Activated CD4-positive, alpha-beta T cell treated with anti-CD3 and anti-CD28 coated beads, Interleukin-2, Interleukin-6, amounts not matched to agents 100 ng/mL and 50 ng/mL, durations not matched to agents 16 hours and 8 hours (primary cell): ENCODE data around the gene ZNF385B.

ENCODE experiments used
- DNase-seq: peaks from one replicate; pipeline ENCODE4 v3.0.0-alpha.2; 2020

ZNF385B gene

GRCh38 chr2:179574061-179574519 lies 287.3 kb downstream of the ZNF385B start:
- DNase-seq: no peak

- no peak for DNase-seq
These were observed 288.9 kb downstream of the ZNF385B start for GRCh38 chr2:179572544-179572943.

GRCh38 chr2:179571721-179572120 lies 289.7 kb downstream of the ZNF385B start:
- no peak for DNase-seq

GRCh38 chr2:179571252-179571651 lies 290.2 kb downstream of the ZNF385B start:
- DNase-seq: no peak

- no peak for DNase-seq
These were observed 291.6 kb downstream of the ZNF385B start for GRCh38 chr2:179569831-179570233.

GRCh38 chr2:179565807-179566206 lies 295.6 kb downstream of the ZNF385B start:
- no peak for DNase-seq

GRCh38 chr2:179562330-179562885 lies 299.0 kb downstream of the ZNF385B start:
- DNase-seq: no peak

GRCh38 chr2:179561702-179562101 lies 299.7 kb downstream of the ZNF385B start:
- no peak for DNase-seq

- no peak for DNase-seq
These were observed 301.1 kb downstream of the ZNF385B start for GRCh38 chr2:179560257-179560735.

GRCh38 chr2:179559108-179559806 lies 302.2 kb downstream of the ZNF385B start:
- no peak for DNase-seq

- DNase-seq: no peak
These were observed 303.1 kb downstream of the ZNF385B start for GRCh38 chr2:179558010-179558934.

- DNase-seq: no peak
These were observed 305.0 kb downstream of the ZNF385B start for GRCh38 chr2:179556425-179556824.

GRCh38 chr2:179555691-179556283 lies 305.6 kb downstream of the ZNF385B start:
- DNase-seq: no peak

GRCh38 chr2:179554639-179555386 lies 306.6 kb downstream of the ZNF385B start:
- no peak for DNase-seq

- no peak for DNase-seq
These were observed 308.0 kb downstream of the ZNF385B start for GRCh38 chr2:179553382-179553781.

GRCh38 chr2:179551539-179552045 lies 309.8 kb downstream of the ZNF385B start:
- DNase-seq: no peak

GRCh38 chr2:179550849-179551248 lies 310.6 kb downstream of the ZNF385B start:
- DNase-seq: no peak

- no peak for DNase-seq
These were observed 311.2 kb downstream of the ZNF385B start for GRCh38 chr2:179550214-179550613.

GRCh38 chr2:179546656-179547055 lies 314.8 kb downstream of the ZNF385B start:
- no peak for DNase-seq

GRCh38 chr2:179545024-179545423 lies 316.4 kb downstream of the ZNF385B start:
- no peak for DNase-seq

- no peak for DNase-seq
These were observed 318.0 kb downstream of the ZNF385B start for GRCh38 chr2:179543361-179543901.

GRCh38 chr2:179541586-179541985 lies 319.8 kb downstream of the ZNF385B start:
- DNase-seq: no peak
